ENCODE results near the gene MYBPC2.

Gene MYBPC2

DNA sequence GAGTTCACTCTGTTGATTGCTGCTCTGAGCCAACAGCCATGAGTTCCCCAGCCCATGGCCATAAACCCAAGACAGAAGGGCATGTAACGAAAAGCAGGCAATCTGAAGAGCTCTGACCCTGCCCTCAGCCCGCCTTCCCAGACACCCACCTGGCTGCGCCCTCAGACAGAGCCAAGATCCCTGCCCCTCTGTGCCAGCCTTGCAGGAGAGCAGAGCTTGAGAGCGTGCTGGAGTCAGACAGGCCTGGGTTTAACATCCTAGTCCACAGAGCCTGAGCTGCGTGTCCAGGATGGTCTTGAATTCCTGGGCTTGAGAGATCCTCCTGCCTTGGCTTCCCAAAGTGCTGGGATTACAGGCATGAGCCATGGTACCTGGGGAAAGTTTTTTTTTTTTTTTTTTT, 24.6 kb downstream of the MYBPC2 start:
- no peak for TF ChIP-seq CTCF (IDR thresholded peaks at IDR 0.05; ENCODE audit: extremely low read depth, missing control alignments)
- no peak for DNase-seq (ENCODE audit: low spot score)

DNA sequence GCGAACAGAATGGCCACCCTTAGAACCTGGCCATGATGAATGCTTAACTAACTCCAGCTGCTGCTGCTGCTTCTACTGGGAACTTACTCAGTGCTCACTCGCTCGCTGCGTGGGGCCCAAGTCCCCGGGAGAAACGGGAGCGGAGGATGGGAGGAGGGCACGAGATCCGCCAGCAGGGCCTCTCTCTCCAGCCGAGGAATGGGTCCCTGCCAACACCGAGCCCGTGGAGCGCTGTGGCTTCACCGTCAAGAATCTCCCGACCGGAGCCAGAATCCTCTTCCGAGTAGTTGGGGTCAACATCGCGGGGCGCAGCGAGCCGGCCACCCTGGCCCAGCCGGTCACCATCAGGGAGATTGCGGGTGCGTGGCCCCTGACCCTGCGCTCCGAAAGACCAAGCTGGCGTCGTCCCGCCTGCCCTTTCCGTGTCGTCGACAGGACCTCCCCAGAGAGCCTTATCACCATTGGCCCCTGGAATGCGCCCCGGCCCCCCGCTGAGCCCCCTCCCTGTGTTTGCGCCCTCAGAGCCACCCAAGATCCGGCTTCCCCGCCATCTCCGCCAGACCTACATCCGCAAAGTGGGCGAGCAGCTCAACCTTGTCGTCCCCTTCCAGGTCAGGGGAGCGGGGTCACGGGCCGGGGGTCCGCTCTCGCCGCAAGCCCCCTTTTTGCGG, 25.8 kb downstream of the MYBPC2 start:
- no peak for DNase-seq (ENCODE audit: low spot score)
- TF ChIP-seq CTCF (IDR thresholded peaks at IDR 0.05; ENCODE audit: extremely low read depth, missing control alignments) = no peak

GRCh38 chr19:50459067-50459456, 26.4 kb downstream of the MYBPC2 start:
- no peak for DNase-seq (ENCODE audit: low spot score)
- TF ChIP-seq CTCF (IDR thresholded peaks at IDR 0.05; ENCODE audit: extremely low read depth, missing control alignments) = no peak

- no peak for TF ChIP-seq CTCF (IDR thresholded peaks at IDR 0.05; ENCODE audit: extremely low read depth, missing control alignments)
- peak; percentile 55 for DNase-seq (ENCODE audit: low spot score)
These were observed 26.9 kb downstream of the MYBPC2 start for GRCh38 chr19:50459638-50460037.

GRCh38 chr19:50460161-50460765, 27.6 kb downstream of the MYBPC2 start:
- TF ChIP-seq CTCF (IDR thresholded peaks at IDR 0.05; ENCODE audit: extremely low read depth, missing control alignments) = peak; percentile 12
- peak; percentile 94 for DNase-seq (ENCODE audit: low spot score)

GRCh38 chr19:50461066-50461875, 28.6 kb downstream of the MYBPC2 start:
- peak; percentile 73 for TF ChIP-seq CTCF (IDR thresholded peaks at IDR 0.05; ENCODE audit: extremely low read depth, missing control alignments)
- peak; percentile 93 for DNase-seq (ENCODE audit: low spot score)

- TF ChIP-seq CTCF (IDR thresholded peaks at IDR 0.05; ENCODE audit: extremely low read depth, missing control alignments) = no peak
- DNase-seq (ENCODE audit: low spot score) = no peak
These were observed 30.3 kb downstream of the MYBPC2 start for GRCh38 chr19:50462970-50463369.
